ENCODE results near the gene SCD5.

The SCD5 gene

DNA sequence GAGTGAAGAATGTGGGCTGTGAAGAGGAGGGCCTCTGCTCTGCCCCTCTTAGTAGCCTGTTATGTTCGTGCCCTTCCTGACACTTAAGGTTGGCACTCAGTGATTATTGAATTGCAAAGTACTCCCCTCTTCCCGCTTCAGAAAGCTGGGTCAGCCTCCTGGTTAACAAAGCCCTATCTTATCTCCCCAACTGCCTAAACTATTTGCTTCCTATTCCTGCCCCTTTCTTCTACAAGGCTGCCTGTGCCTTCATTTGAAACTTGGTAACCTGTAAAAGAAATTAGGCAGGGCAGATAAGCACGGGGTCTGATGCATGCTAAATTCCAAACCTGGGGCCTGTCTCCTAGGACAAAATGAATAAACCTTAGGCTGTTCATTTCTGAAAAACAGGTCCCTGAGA, 213.7 kb downstream of the SCD5 start:
- DNase-seq = no peak

DNA sequence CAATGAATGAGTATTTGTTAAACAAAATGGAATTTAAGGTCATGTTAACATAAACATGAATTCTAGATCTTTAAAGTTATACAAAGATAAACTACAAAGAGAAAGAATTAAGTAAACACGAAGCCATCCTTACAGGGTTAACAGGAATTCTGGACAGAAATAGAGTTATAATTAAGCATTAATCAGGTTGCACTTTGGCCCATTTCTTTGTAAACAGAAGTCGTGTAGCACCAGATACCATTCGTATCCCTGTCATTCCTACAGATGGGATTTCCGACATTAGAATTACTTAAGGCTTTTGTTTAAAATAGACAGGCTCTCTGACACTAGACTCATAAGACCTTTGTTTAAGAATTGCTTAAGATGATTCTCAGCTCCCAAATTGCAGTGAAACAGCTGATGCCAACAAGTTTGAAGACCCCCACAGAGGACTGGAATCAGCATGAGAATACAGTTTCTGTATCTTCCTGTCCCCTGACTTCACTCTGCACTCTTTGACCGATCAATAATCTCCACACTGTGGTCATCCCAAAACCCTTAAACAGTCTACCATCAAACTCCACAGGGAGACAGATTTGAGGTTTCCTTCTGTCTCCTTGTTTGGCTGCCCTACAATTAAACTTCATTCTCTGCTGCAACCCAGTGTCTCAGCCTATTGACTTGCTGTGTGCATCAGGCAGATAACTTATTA, 214.6 kb downstream of the SCD5 start:
- no peak for DNase-seq

DNA sequence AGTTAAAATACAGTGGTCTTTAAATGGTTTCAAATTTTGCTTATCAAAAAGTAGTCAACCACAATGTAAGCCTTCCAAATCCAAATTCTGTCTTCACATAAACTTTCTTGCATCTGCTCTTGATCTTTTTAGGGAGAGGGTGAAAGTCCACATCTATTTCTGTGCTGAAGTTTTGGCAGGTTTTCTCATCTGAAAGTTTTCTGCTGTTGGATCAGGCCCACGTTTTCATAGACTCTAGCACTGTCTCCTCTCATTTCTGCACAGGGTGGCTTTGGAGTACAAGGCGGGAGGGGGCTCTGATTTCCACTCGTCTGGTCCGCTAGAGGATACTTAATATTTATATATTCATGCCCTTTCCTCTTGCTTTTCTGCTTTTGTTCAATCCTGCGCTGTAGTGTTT, 218.7 kb downstream of the SCD5 start:
- DNase-seq = no peak

Data from NCI-H510A treated with DMSO at 0.1 percent for 48 hours (cell line).